Measurements from ENCODE around the gene VWA8. TPM values are rescaled to one million over a fixed set of nuclear protein-coding genes. Genes with fewer than 3 reads are reported as not detected.

Gene VWA8
- total and polyA plus RNA-seq, 8 donors, result 11.9 to 24.4 (median 14.4) TPM

- no peaks in the 10 kb centered on the region for H3K9me3 ChIP-seq
- ATAC-seq (peak; percentile 83), DNase-seq (peak in 1 of 4 donors; percentile 33)
- no peak for TF ChIP-seq CTCF (IDR thresholded peaks at IDR 0.05)
- H3K27ac ChIP-seq, result peak overlapping the region; percentile 34 to 70
- no peaks in the 10 kb centered on the region for H3K27me3 ChIP-seq
- H3K36me3 ChIP-seq, result peaks cover 0 to 1% of the 10 kb centered on the region in 2 donors
- H3K4me3 ChIP-seq, result no peak overlapping the region
- H3K4me1 ChIP-seq, result peaks cover 18 to 26% of the 10 kb centered on the region in 2 donors
- intact Hi-C loops (cut with DNase I), result no loop called here
Observed at GRCh38 chr13:41561170-41561569, 399.7 kb downstream of the VWA8 start.

GRCh38 chr13:41558781-41559560 is 401.9 kb downstream of the VWA8 start:
- ATAC-seq, result no peak
- Histone ChIP-seq H3K9me3 (no peaks in the 10 kb centered on the region), H3K36me3 (no peaks in the 10 kb centered on the region), H3K4me1 (peaks cover 16 to 23% of the 10 kb centered on the region in 2 donors), H3K27ac (no peak overlapping the region), H3K4me3 (no peak overlapping the region), H3K27me3 (no peaks in the 10 kb centered on the region)
- intact Hi-C loops (cut with DNase I), result no loop called here
- no peak for TF ChIP-seq CTCF (IDR thresholded peaks at IDR 0.05)
- no peak for DNase-seq

GRCh38 chr13:41557719-41558118 is 403.2 kb downstream of the VWA8 start:
- Histone ChIP-seq H3K36me3 (no peaks in the 10 kb centered on the region), H3K4me3 (no peak overlapping the region), H3K27me3 (no peaks in the 10 kb centered on the region), H3K27ac (no peak overlapping the region), H3K4me1 (peaks cover 13% of the 10 kb centered on the region in 2 donors), H3K9me3 (no peaks in the 10 kb centered on the region)
- intact Hi-C loops (cut with DNase I), result no loop called here
- DNase-seq, result no peak
- no peak for TF ChIP-seq CTCF (IDR thresholded peaks at IDR 0.05)
- ATAC-seq, result no peak

GRCh38 chr13:41554626-41555386 is 406.1 kb downstream of the VWA8 start:
- H3K4me1 ChIP-seq, result no peaks in the 10 kb centered on the region
- intact Hi-C loops (cut with DNase I), result no loop called here
- ATAC-seq (no peak), DNase-seq (no peak)
- TF ChIP-seq CTCF (IDR thresholded peaks at IDR 0.05), result no peak
- H3K36me3 ChIP-seq, result no peaks in the 10 kb centered on the region
- no peaks in the 10 kb centered on the region for H3K9me3 ChIP-seq
- no peak overlapping the region for H3K27ac ChIP-seq
- no peak overlapping the region for H3K4me3 ChIP-seq
- H3K27me3 ChIP-seq, result no peaks in the 10 kb centered on the region

- no peak for DNase-seq
- Histone ChIP-seq H3K27me3 (no peaks in the 10 kb centered on the region), H3K27ac (no peak overlapping the region), H3K36me3 (no peaks in the 10 kb centered on the region), H3K4me1 (no peaks in the 10 kb centered on the region), H3K4me3 (no peak overlapping the region), H3K9me3 (no peaks in the 10 kb centered on the region)
- intact Hi-C loops (cut with DNase I), result no loop called here
- peak; percentile 62 for ATAC-seq
- no peak for TF ChIP-seq CTCF (IDR thresholded peaks at IDR 0.05)
Observed at GRCh38 chr13:41554180-41554579, 406.7 kb downstream of the VWA8 start.
